Loucy (cell line): Measurements from ENCODE around the gene EXOC3L2.

Source experiments
- H2AFZ ChIP-seq: fragments of 200-600 bp; sonication (generic); 2 replicates; pipeline ENCODE4 v1.6.0; 2016; ENCODE audit warnings: antibody characterized with exemption, mild to moderate bottlenecking, low read length, moderate library complexity
- H3F3A ChIP-seq: fragments of 200-600 bp; 2 replicates; pipeline ENCODE4 v1.6.0; 2016; ENCODE audit warnings: antibody characterized with exemption, low read depth, mild to moderate bottlenecking
- H3K27me3 ChIP-seq: fragments of 200-600 bp; sonication (generic); 2 replicates; pipeline ENCODE4 v1.6.1; 2014; ENCODE audit warnings: low read length, mild to moderate bottlenecking; ENCODE audit not compliant: insufficient read depth, poor library complexity, severe bottlenecking
- H3K36me3 ChIP-seq: fragments of 200-600 bp; sonication (generic); 2 replicates; pipeline ENCODE4 v1.6.1; 2016; ENCODE audit warnings: low read length; ENCODE audit not compliant: insufficient read depth
- H3K4me1 ChIP-seq: fragments of 200-600 bp; sonication (generic); 2 replicates; pipeline ENCODE4 v1.5.1; 2014; ENCODE audit warnings: low read length, mild to moderate bottlenecking; ENCODE audit not compliant: insufficient read depth, poor library complexity, severe bottlenecking
- H3K4me2 ChIP-seq: fragments of 200-600 bp; sonication (generic); 2 replicates; pipeline ENCODE4 v1.6.0; 2014; ENCODE audit warnings: antibody characterized with exemption, low read length, low read depth, mild to moderate bottlenecking; ENCODE audit not compliant: poor library complexity, severe bottlenecking
- H3K4me3 ChIP-seq: fragments of 200-600 bp; sonication (generic); 2 replicates; pipeline ENCODE4 v1.5.1; 2014; ENCODE audit warnings: low read length, mild to moderate bottlenecking, mixed read lengths; ENCODE audit not compliant: poor library complexity, severe bottlenecking
- H3K79me2 ChIP-seq: fragments of 200-600 bp; sonication (generic); 2 replicates; pipeline ENCODE4 v1.6.1; 2014; ENCODE audit warnings: low read length; ENCODE audit not compliant: insufficient read depth
- H3K9ac ChIP-seq: fragments of 200-600 bp; sonication (generic); 2 replicates; pipeline ENCODE4 v1.6.0; 2014; ENCODE audit warnings: mild to moderate bottlenecking, low read depth, low read length, moderate library complexity; ENCODE audit not compliant: poor library complexity, severe bottlenecking
- H3K9me2 ChIP-seq: fragments of 200-600 bp; sonication (generic); replicated peaks from 2 replicates; pipeline ENCODE4 v1.6.1; 2016; ENCODE audit warnings: low read depth, low read length, mixed read lengths
- H3K9me3 ChIP-seq: fragments of 200-600 bp; sonication (generic); 2 replicates; pipeline ENCODE4 v1.6.1; 2014; ENCODE audit warnings: mild to moderate bottlenecking, antibody characterized with exemption, low read length, low read depth; ENCODE audit not compliant: insufficient read depth
- H4K20me1 ChIP-seq: fragments of 200-600 bp; sonication (generic); 2 replicates; pipeline ENCODE4 v1.6.0; 2014; ENCODE audit warnings: antibody characterized with exemption, low read length, mild to moderate bottlenecking; ENCODE audit not compliant: insufficient read depth, poor library complexity, severe bottlenecking
- EZH2phosphoT487 ChIP-seq: fragments of 200-600 bp; IDR thresholded peaks from 2 replicates; pipeline ENCODE4 v1.6.1; 2018; ENCODE audit warnings: antibody characterized with exemption, mild to moderate bottlenecking, moderate library complexity, borderline replicate concordance
- TF ChIP-seq, protein P1 (sequence below): fragments of 200-600 bp; sonication (generic); conservative IDR thresholded peaks from 2 replicates; pipeline ENCODE4 v1.5.1; 2014; ENCODE audit warnings: mild to moderate bottlenecking, antibody characterized with exemption, low read length

EXOC3L2 gene

DNA sequence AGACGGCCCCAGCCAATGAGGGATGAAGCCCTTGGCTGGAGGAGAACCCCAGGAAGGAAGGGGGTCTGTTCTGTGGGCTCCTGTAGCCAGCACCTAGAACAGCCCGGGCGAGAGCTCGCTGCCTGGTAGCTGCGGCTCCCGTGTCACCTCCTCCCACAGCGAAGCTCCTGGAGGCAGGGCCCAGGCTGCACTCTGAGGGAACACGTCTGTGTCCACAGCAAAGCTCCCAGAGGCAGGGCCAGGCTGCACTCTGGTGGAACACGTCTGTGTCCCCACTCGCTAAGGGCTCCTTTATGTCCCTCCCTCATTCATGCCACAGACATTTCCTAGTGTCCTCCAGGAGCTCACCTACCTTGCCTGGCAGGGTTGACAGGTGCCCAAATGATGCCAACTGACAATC is 75.6 kb downstream of the EXOC3L2 start:
- TF ChIP-seq EZH2phosphoT487 = no peak
- TF ChIP-seq, protein P1, sequence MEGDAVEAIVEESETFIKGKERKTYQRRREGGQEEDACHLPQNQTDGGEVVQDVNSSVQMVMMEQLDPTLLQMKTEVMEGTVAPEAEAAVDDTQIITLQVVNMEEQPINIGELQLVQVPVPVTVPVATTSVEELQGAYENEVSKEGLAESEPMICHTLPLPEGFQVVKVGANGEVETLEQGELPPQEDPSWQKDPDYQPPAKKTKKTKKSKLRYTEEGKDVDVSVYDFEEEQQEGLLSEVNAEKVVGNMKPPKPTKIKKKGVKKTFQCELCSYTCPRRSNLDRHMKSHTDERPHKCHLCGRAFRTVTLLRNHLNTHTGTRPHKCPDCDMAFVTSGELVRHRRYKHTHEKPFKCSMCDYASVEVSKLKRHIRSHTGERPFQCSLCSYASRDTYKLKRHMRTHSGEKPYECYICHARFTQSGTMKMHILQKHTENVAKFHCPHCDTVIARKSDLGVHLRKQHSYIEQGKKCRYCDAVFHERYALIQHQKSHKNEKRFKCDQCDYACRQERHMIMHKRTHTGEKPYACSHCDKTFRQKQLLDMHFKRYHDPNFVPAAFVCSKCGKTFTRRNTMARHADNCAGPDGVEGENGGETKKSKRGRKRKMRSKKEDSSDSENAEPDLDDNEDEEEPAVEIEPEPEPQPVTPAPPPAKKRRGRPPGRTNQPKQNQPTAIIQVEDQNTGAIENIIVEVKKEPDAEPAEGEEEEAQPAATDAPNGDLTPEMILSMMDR = no peak
- Histone ChIP-seq H3K4me2 (no peak overlapping the region), H3K9me3 (no peaks in the 10 kb centered on the region), H3F3A (no peaks in the 10 kb centered on the region), H3K4me1 (peaks cover 22% of the 10 kb centered on the region), H4K20me1 (no peaks in the 10 kb centered on the region), H3K79me2 (no peaks in the 10 kb centered on the region), H3K27me3 (no peaks in the 10 kb centered on the region), H3K4me3 (no peak overlapping the region), H3K36me3 (no peaks in the 10 kb centered on the region), H3K9me2 (no peaks in the 10 kb centered on the region), H2AFZ (no peak overlapping the region), H3K9ac (no peak overlapping the region)

GRCh38 chr19:45168767-45169351 is 76.3 kb downstream of the EXOC3L2 start:
- H4K20me1 ChIP-seq = no peaks in the 10 kb centered on the region
- H3K79me2 ChIP-seq = no peaks in the 10 kb centered on the region
- no peak overlapping the region for H2AFZ ChIP-seq
- no peak overlapping the region for H3K4me3 ChIP-seq
- no peaks in the 10 kb centered on the region for H3K9me3 ChIP-seq
- no peak for TF ChIP-seq EZH2phosphoT487
- TF ChIP-seq, protein P1 = no peak
- H3K9ac ChIP-seq = no peak overlapping the region
- H3K36me3 ChIP-seq = no peaks in the 10 kb centered on the region
- H3F3A ChIP-seq = no peaks in the 10 kb centered on the region
- no peaks in the 10 kb centered on the region for H3K27me3 ChIP-seq
- no peaks in the 10 kb centered on the region for H3K9me2 ChIP-seq
- H3K4me1 ChIP-seq = peaks cover 22% of the 10 kb centered on the region
- no peak overlapping the region for H3K4me2 ChIP-seq

DNA sequence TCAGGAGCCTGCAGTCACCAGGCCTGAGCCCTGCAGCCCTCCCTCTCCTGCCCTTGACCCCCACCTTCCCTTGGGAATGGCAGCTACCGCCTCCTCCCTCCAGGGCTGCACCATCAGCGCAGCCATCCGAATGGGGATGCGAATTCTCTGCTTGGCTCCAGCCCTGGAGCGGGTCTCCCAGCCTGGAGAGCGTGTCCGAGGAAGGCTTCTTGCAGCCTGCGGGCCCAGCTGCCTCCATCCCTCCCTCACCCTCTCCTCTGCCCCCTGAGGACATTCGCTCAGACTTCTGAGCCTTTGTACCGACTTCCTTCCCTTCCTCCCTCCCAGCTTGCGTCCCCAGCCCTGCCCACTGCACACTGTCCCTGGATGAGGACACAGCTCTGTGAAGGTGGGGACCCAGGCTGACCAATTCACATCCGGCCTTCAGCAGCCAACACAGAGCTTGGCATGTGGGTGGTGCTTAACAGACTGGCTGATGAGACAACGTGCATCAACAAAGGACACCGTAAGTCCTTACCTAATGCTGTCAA is 78.4 kb downstream of the EXOC3L2 start:
- H3K4me2 ChIP-seq = no peak overlapping the region
- no peaks in the 10 kb centered on the region for H4K20me1 ChIP-seq
- TF ChIP-seq EZH2phosphoT487 = no peak
- TF ChIP-seq, protein P1 = no peak
- H3K79me2 ChIP-seq = no peaks in the 10 kb centered on the region
- no peaks in the 10 kb centered on the region for H3F3A ChIP-seq
- no peaks in the 10 kb centered on the region for H3K36me3 ChIP-seq
- no peaks in the 10 kb centered on the region for H3K27me3 ChIP-seq
- H3K4me1 ChIP-seq = peaks cover 7% of the 10 kb centered on the region
- H3K9ac ChIP-seq = no peak overlapping the region
- H3K4me3 ChIP-seq = no peak overlapping the region
- H3K9me2 ChIP-seq = no peaks in the 10 kb centered on the region
- H3K9me3 ChIP-seq = no peaks in the 10 kb centered on the region
- H2AFZ ChIP-seq = no peak overlapping the region
